ENCODE data around the gene SEMA4B.

GRCh38 chr15:90201944-90202375 is 830 bp downstream of the SEMA4B start:
- TF ChIP-seq CTCF (IDR thresholded peaks at IDR 0.05): no peak
- TF ChIP-seq POLR2A (IDR thresholded peaks at IDR 0.05): no peak

Measured in lower leg skin (tissue), 3 donors.